Measurements from ENCODE around the gene CYP2F1.

DNA sequence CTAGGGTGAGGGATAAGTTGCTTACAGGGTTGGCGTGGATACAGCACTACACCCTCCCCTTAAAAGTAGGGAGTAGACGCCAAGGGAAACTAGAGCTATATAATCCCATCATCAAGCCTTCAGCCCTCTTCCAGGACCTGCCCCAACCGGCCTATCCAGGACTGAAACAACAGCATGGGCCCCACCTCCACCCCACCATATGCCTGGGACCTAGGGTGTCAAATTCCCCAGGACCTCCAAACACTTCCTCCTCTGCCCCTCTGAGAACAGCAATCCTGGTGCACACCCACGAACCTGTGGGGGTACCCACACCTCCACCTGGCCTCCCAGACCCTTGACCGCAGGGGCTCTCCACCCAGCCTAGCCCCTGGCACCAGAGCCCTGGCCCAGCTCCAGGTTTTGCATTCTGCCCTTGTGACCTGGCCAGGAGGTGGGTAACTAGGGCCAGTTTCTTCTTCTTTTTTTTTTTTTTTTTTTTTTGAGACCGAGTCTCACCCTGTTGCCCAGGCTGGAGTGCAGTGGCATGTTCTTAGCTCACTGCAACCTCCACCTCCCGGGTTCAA lies 1.4 kb upstream of the CYP2F1 start:
- no peak for TF ChIP-seq YY1 (IDR thresholded peaks at IDR 0.05; ENCODE audit: low read depth)
- TF ChIP-seq EP300 (IDR thresholded peaks at IDR 0.05; ENCODE audit: borderline replicate concordance), result no peak
